CMK (cell line): ENCODE data around the gene FSTL4.

Experiments used
- DNase-seq: peaks from one replicate; pipeline ENCODE4 v3.0.0-alpha.2; 2010; ENCODE audit warnings: low read depth

The FSTL4 gene

GRCh38 chr5:133612249-133612860 lies at the start of gene FSTL4:
Gene FSTL4 (minus strand): TSS chr5:133612541.
- DNase-seq: no peak

GRCh38 chr5:133661389-133661788 lies 49.0 kb upstream of the FSTL4 start:
- no peak for DNase-seq

DNA sequence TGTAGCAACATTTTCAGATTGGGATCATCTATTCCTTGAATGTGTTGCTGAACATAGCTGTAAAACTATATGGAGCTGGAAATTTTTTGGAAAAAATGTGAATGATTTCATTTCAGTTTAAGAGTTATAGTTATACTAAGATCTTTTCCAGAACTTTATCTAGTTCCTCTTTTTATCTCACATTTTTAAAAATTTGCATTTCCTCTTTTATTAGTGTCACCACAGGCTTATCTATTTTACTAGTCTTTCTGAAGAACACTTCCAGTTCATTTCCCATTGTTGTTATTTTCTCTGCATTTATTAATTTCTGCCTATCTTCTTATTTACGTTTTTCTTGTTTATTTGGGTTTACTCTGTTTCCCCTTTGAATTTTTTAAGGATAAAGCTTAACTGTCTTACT lies 46.0 kb upstream of the FSTL4 start:
- no peak for DNase-seq

- no peak for DNase-seq
These were observed 44.7 kb upstream of the FSTL4 start for GRCh38 chr5:133657036-133657435.

- no peak for DNase-seq
These were observed 43.6 kb upstream of the FSTL4 start for GRCh38 chr5:133655966-133656365.

DNA sequence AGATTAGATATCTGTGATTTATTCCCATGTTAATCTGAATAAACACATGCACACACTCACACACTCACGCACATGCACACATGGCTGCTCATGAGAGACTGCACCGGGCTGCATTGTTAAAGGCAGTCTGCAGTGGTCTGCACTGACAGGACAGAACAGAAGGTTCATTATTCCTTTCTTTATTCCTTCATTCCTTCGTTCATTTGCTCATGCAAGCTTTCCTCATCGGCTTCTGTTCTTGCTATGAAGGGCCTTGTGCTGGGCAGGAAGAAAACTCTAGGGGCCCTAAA lies 41.4 kb upstream of the FSTL4 start:
- no peak for DNase-seq

GRCh38 chr5:133652951-133653759 lies 40.8 kb upstream of the FSTL4 start:
- no peak for DNase-seq

DNA sequence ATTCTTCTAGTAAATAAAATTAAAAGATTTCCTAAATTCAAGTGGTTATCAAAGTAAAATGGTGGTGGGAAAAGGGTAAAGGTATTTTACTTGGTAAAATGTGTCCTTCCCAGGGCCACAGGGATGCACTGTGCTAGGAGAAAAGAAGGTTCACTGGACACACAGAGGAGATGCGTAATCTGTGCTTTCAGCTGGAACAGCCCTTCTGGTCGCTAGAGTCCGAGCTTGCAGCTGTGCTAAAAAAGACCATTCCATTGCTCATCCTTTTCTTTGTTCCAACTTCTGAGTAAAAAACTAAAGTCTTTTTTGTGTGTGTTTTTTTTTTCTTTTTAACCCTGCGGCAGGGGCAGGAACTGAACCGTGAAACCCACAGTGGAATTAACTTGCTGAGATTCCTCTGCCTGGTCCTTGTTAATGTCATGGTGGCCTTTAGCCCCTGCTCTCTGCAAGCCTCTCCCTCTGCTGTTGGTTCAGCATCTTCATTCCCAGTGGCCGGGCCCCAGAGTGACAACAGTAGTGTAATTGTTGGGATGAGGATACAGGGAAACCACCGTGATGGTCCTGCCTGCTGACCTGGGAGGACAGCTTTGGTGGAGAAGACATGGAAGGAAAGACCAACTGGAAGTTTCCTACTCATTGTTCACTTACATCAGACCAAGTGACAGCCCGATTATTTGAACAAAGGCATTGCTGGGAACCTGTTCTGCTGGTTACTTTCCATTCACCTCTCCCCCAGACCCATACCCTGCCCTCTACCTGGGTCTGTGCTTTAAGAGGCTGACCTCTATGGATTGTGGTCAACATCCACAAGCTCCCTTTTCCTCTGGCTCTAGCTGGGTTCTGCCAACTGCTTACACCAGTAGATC lies 31.9 kb upstream of the FSTL4 start:
- DNase-seq: no peak

DNA sequence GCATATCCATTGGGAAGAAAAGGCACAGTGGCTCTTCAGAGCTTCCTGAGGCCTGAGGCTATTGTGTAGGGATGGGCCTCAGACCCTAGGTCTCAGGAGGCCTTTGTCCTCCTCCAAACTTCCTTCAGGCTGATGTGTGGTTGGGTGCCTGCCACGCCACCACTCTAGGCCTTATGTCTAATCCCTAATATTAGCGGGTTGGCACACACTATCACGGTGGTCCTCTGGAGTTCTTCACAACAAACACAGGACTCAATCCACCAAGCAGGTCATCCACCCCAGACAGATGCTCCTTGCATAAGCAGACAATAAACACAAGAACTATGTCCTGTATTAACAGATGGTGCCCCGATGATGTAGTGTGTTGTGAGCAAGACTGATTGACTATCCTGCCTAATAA lies 31.0 kb upstream of the FSTL4 start:
- no peak for DNase-seq

GRCh38 chr5:133642153-133642722 lies 29.9 kb upstream of the FSTL4 start:
- DNase-seq: no peak

- no peak for DNase-seq
These were observed 29.3 kb upstream of the FSTL4 start for GRCh38 chr5:133641683-133642082.

- DNase-seq: no peak
These were observed 27.6 kb upstream of the FSTL4 start for GRCh38 chr5:133639850-133640528.

GRCh38 chr5:133638436-133638835 lies 26.1 kb upstream of the FSTL4 start:
- DNase-seq: no peak

DNA sequence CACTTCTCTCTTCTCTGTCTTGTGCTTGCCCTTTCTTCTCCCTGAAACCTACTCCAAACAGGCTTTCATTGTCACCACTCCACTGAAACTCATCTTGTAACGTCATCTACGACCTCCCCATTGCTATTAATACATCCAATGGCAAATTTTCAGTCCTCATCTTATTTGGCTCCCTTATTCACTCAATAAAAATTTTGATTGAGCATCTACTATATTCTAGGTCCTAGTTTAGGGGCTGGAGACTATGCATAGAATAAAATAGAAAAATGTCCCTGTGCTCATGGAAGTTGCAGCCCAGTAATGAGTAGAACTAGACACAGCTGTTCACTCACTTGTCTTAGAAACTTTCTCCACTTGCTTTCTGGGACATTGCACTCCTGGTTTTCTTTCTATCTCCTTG lies 24.9 kb upstream of the FSTL4 start:
- DNase-seq: no peak

GRCh38 chr5:133635051-133635450 lies 22.7 kb upstream of the FSTL4 start:
- DNase-seq: no peak

DNA sequence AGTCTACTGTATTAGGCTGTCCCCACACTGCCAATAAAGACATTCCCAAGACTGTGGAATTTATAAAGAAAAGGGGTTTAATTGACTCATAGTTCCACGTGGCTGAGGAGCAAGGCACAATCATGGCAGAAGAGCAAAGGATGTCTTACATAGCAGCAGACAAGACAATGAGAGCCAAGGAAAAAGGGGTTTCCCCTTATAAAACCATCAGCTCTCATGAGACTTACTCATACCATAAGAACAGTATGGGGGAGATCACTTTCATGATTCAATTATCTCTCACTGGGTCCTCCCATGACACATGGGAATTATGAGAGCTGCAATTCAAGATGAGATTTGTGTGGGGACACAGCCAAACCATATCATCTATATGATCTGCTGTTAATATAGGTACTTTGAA lies 14.8 kb upstream of the FSTL4 start:
- DNase-seq: no peak

DNA sequence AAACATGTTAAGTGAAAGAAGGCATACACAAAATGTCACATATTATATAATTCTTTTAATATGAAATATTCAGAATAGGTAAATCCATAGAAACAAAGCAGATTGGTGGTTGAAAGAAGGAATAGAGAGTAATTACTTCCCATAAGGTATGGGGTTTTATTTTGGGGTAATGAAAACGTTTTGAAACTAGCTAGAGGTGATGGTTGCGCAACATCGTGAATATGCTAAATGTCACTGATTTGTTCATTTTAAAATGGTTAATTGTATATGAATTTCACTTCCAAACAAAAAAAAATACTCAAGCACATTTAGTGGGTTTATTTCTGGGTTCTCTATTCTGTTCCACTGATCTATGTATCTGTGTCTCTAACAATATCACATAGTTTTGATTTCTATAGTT lies 12.0 kb upstream of the FSTL4 start:
- no peak for DNase-seq

DNA sequence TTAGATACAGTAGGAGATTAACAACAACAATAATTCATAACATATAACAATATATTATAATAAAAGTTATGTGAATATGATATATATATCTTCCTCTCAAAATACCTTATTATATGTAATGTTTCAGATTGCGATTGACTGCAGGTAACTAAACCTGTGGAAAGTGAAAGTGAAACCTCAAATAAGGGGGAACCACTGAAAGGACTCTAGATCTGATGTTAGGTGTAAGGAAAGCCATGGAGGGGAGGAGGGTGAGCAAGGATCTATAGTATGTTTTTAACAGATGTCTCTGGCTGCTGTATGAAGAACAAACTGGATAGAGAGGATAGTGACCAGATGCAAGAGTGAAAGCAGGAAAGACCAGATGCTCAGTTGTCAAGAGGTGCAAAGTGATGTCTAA lies 5.8 kb upstream of the FSTL4 start:
- no peak for DNase-seq

GRCh38 chr5:133613743-133614142 lies 1.4 kb upstream of the FSTL4 start:
- no peak for DNase-seq

DNA sequence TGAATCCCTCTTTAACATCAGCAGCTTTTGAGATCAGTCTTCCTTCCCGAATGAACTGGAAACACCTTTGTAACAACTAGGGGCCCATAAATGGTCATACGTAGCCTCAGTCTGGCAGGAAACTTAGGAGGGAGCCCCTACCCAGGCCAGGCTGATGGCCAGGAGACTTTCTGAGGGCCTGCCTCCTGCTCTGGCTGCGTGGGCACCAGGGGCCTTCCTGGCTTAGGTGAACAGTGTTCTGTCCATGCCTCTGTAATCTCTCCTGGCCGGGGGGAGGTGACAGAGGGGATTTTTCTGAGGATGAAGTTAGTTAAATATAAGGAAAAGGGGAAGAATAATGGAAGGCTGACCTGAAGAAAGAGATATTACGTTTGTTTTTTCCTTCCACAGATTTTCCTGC lies 843 bp upstream of the FSTL4 start:
- no peak for DNase-seq

DNA sequence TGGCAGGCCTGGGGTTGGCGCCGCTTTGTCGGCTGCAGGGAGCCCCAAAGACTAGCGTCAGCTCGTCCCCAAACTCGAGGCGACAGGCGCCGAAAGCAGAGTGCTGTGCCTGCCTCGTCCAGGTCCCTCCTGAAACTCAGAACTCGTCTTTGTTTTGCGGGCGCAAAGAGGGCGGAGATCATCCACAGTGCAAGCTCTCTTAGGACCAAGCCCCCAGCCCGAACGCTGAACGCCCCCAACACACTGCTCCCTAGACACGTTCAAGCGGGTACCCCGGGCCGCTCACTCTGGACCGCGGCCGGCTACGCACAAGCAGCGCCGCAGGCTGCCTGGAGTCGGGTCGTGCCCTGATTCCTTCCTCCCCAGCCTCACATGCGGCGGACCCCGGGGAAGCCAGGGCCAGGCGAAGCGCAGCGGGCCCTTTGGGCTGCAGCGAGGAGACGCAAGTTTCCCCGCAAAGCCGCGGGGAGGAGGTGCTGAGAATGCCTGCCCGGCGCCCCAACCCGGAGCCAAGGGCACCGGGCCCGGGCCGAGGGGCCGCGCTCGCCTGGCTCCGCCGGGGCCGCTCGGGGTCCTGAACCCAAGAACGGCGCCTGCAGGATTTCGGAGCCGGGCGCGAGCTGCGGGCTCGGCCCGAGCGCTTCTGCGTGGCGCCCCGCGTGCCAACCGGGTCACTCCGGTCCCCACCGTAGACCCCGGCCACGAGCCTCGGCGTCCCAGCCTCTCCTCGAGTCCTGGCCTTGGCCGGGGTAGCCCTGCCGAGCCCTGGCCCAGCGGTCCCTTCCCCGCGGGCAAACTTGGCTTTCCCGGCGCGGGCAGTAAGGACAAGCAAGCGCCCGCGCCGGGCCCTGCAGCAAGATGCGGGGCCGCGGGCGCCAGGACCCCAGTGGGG lies 738 bp downstream of the FSTL4 start:
- DNase-seq: no peak
